Measurements from ENCODE around the gene CTNND1. TPM values are rescaled to one million over a fixed set of nuclear protein-coding genes. Genes with fewer than 3 reads are reported as not detected.
"Not testable (repeated sequence)": the region's sequence is repeated elsewhere in the genome, so short reads cannot be mapped to it uniquely, and the experiment has no call there.

CTNND1 gene, protein sequence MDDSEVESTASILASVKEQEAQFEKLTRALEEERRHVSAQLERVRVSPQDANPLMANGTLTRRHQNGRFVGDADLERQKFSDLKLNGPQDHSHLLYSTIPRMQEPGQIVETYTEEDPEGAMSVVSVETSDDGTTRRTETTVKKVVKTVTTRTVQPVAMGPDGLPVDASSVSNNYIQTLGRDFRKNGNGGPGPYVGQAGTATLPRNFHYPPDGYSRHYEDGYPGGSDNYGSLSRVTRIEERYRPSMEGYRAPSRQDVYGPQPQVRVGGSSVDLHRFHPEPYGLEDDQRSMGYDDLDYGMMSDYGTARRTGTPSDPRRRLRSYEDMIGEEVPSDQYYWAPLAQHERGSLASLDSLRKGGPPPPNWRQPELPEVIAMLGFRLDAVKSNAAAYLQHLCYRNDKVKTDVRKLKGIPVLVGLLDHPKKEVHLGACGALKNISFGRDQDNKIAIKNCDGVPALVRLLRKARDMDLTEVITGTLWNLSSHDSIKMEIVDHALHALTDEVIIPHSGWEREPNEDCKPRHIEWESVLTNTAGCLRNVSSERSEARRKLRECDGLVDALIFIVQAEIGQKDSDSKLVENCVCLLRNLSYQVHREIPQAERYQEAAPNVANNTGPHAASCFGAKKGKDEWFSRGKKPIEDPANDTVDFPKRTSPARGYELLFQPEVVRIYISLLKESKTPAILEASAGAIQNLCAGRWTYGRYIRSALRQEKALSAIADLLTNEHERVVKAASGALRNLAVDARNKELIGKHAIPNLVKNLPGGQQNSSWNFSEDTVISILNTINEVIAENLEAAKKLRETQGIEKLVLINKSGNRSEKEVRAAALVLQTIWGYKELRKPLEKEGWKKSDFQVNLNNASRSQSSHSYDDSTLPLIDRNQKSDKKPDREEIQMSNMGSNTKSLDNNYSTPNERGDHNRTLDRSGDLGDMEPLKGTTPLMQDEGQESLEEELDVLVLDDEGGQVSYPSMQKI
- 83.6 and 112 TPM in 2 replicates for total RNA-seq

DNA sequence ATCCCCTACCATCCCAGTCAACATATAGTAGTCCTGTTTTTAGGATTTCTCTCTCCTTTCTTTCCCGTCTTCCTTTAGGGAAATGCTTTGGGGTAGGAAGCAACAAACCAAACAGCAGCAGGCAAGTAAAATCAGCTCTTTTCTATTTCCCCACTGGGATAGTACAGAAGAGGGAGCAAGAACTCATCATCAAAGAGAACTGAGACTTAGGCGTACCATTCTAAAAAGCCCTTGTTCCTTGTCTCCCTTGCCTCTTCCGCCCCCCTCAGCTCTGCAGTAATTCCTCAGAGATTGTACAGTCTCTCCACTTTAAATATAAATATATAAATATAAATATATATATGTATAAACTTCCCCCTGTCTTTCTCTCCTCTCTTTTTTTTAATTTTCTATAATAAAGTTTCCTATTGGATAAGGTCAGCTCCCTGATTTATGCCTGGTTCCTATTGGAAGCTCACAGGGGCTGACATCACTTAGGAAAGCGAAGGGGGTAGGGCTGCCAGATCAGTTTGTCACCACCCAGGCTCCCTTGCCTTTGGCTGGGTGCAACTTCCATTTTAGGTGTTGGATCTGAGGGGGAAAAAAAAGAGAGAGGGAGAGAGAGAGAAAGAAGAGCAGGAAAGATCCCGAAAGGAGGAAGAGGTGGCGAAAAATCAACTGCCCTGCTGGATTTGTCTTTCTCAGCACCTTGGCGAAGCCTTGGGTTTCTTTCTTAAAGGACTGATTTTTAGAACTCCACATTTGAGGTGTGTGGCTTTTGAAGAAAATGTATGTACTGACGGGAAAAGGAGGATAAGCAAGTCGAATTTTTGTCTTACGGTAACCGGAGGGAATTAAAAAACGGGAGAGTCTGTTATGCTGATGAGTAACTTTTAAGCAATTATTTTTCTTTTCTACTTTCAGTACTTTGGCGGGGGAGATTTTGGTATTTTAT, at the start of gene CTNND1:
Gene CTNND1, plus strand, starts transcription at position 502 of the 934 bp plus-strand sequence. CDS start 29,677 bp downstream, outside the sequence.
- TF ChIP-seq, protein P1, sequence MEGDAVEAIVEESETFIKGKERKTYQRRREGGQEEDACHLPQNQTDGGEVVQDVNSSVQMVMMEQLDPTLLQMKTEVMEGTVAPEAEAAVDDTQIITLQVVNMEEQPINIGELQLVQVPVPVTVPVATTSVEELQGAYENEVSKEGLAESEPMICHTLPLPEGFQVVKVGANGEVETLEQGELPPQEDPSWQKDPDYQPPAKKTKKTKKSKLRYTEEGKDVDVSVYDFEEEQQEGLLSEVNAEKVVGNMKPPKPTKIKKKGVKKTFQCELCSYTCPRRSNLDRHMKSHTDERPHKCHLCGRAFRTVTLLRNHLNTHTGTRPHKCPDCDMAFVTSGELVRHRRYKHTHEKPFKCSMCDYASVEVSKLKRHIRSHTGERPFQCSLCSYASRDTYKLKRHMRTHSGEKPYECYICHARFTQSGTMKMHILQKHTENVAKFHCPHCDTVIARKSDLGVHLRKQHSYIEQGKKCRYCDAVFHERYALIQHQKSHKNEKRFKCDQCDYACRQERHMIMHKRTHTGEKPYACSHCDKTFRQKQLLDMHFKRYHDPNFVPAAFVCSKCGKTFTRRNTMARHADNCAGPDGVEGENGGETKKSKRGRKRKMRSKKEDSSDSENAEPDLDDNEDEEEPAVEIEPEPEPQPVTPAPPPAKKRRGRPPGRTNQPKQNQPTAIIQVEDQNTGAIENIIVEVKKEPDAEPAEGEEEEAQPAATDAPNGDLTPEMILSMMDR (conservative IDR thresholded peaks at IDR 0.05; ENCODE audit: low read depth, low read length) = no peak
- H3K4me3 ChIP-seq (ENCODE audit: low read depth, low read length) = peak within 1 kb of the TSS; percentile 65
- DNase-seq (ENCODE audit: low read depth) = peak; percentile 93

DNA sequence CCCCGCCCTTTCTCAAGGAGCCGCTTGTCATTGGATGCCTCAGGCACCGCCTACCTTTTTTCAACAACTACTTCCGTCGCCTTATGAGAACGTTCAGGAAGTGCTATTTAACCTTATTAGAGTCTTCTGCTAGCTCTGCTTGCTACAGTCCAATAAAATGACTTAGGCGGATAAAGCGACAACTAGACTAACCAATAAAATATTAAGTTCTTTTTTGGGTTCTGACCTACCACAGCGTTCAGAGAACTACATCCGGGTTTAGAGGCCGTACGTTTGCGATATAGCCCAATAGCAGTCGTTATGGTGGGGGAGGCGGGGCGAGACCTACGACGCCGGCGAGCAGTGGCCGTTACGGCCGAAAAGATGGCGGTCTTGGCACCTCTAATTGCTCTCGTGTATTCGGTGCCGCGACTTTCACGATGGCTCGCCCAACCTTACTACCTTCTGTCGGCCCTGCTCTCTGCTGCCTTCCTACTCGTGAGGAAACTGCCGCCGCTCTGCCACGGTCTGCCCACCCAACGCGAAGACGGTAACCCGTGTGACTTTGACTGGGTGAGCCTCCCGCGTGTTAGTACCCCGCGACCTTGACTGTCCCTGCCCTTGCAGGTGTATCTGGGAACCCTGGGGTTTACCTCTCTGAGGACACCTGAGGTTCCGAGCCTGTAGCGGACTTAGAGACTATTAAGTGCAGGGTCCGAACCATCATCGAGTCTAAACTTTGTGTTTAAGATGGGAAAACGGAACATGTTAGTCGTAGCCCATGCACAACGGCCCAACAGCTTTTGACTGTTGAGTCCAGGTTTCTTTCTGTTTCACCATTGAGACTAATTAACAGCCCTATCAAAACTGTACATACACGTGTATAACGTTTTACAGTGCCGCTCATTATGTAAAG, 49.1 kb upstream of the CTNND1 start, which contains the start of gene TMX2:
Gene TMX2, plus strand, starts transcription at position 338 of the 895 bp plus-strand sequence. Its CDS starts 26 bp downstream, at position 364.
- peak within 1 kb of the TSS; percentile 85 for H3K4me3 ChIP-seq (ENCODE audit: low read depth, low read length)
- TF ChIP-seq, protein P1 (conservative IDR thresholded peaks at IDR 0.05; ENCODE audit: low read depth, low read length) = no peak
- DNase-seq (ENCODE audit: low read depth) = peak; percentile 100

DNA sequence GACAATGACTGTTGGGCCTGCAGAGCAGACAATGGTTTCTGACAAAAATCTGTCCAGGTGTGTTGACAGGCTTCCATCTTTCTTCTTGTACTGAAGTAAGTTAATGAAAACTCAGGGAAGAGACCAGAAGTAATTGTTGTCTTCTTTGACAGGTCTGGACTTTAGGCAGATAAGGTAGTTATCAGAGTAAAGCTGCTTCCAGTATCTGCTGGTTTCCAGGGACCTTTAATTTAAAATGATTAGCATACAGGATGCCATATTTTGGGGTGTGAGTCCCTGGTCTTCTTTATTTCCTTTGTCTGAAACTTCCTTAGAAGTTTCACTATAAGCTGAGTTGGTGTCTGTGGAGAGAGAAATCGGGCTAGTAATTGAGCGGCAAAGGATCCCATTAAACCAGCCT, 47.8 kb upstream of the CTNND1 start:
- H3K4me3 ChIP-seq (ENCODE audit: low read depth, low read length) = peak overlapping the region; percentile 85
- TF ChIP-seq, protein P1 (conservative IDR thresholded peaks at IDR 0.05; ENCODE audit: low read depth, low read length) = no peak
- DNase-seq (ENCODE audit: low read depth) = no peak

DNA sequence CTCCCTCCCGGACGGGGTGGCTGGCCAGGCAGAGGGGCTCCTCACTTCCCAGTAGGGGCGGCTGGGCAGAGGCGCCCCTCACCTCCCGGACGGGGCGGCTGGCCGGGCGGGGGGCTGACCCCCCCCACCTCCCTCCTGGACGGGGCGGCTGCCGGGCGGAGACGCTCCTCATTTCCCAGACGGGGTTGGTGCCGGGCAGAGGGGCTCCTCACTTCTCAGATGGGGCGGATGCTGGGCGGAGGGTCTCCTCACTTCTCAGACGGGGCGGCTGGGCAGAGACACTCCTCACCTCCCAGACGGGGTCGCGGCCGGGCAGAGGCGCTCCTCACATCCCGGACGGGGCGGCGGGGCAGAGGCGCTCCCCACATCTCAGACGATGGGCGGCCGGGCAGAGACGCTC, 44.9 kb upstream of the CTNND1 start:
- not testable (repeated sequence) for H3K4me3 ChIP-seq (ENCODE audit: low read depth, low read length); DNase-seq (ENCODE audit: low read depth)

DNA sequence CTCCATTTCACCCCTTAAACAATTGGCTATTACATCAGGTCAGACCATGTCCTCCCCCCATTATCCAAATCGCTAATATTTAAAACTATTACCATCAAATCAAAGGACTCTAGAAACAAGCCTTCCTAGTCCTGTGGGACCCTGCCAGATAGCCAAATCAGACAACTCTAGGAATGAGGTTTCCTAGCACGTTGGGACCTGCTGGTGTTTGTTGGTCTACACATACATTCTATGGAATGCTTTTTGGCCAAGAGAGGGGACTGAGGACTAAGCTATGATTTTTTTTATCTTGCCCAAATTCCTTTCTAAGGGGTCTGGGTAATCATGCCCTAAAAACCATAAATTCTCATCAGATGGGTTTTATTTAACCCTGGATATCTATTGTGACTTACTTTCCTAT, 34.4 kb upstream of the CTNND1 start:
- TF ChIP-seq, protein P1 (conservative IDR thresholded peaks at IDR 0.05; ENCODE audit: low read depth, low read length) = no peak
- DNase-seq (ENCODE audit: low read depth) = no peak
- H3K4me3 ChIP-seq (ENCODE audit: low read depth, low read length) = no peak overlapping the region

DNA sequence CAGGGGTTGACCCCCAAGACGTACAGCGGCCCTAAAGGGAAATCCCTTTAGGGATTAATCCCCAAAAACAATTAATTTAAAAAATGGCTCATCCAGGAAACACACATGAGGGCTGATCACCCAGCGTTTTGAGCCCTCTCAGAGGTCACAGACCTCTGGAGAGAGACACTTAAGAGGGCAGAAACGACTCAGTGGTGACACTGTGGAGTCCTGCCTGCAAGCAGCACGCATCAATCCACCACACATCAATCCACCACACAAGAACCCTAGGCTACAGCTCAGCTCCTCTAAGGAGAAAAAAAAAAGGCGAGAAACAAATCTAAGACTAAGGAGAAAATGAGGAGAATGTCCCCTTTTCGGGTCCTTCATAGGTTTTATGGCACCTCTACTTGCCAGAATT, 32.8 kb upstream of the CTNND1 start:
- DNase-seq (ENCODE audit: low read depth) = no peak
- TF ChIP-seq, protein P1 (conservative IDR thresholded peaks at IDR 0.05; ENCODE audit: low read depth, low read length) = no peak
- no peak overlapping the region for H3K4me3 ChIP-seq (ENCODE audit: low read depth, low read length)

Data from epithelial cell of proximal tubule (primary cell).